Measurements from ENCODE around the gene TTF2.
A peak's percentile ranks its signal among the peaks of the same experiment; 100 is the strongest.

The TTF2 gene

GRCh38 chr1:117046781-117047180 is 13.3 kb upstream of the TTF2 start:
- no peak for DNase-seq

DNA sequence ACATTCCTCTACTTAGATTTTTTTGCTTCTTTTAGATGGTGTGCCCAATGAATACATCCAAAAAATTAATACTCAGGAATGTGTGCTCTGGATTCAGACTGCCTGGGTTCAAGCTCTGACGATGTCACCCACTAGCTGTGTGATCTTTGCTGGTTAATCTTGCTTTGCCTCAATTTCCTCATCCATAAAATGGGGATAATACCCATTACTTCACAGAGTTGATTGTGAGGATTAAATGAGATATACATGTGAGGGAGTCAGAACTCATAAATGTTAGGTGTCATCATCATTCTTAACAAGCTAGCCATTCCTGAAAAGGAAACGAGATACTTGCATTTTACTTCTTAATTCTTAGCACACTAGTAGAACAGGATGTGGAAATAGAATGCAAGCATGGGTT is 12.9 kb upstream of the TTF2 start:
- no peak for DNase-seq

DNA sequence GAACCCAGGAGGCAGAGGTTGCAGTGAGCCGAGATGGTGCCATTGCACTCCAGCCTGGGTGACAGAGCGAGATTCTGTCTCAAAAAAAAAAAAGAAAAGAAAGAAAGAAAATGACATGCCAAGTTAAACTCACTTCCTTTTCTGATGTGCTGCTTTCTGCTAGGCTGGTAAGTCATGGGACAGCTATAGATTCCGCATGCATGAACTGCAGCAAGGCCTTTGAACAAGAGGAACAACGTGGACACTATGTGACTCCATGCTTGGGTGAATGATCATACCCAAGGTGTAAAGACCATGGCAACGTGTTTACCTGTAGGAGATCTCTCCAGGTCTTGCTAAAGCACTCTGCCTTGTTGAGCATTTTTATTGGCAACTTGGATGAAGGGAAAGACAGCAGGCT is 10.3 kb upstream of the TTF2 start:
- no peak for DNase-seq

- DNase-seq: no peak
Observed at GRCh38 chr1:117051224-117052064, 8.7 kb upstream of the TTF2 start.

- DNase-seq: no peak
Observed at GRCh38 chr1:117054068-117054467, 6.1 kb upstream of the TTF2 start.

DNA sequence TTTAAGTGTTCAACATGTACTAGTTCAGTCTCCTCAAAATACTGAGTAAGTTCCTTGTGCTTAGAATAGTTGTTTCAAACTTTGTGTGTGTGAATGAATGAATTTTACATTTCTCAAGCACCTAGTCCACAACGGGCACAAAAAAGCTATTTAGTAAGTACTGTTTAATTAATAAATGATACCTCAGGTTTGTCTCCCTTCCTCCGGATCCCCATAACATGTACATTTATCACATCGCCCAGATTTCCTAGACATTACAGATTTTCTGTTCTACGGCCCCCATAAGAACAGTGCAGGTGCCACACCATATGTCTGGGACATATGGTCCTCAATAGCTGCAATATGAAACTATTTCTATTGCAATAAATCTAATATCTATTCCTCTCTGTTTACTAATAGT is 1.3 kb upstream of the TTF2 start:
- no peak for DNase-seq

GRCh38 chr1:117059334-117059677 is 820 bp upstream of the TTF2 start:
- no peak for DNase-seq

GRCh38 chr1:117060441-117061317 is 553 bp downstream of the TTF2 start:
- DNase-seq: peak; percentile 17

DNA sequence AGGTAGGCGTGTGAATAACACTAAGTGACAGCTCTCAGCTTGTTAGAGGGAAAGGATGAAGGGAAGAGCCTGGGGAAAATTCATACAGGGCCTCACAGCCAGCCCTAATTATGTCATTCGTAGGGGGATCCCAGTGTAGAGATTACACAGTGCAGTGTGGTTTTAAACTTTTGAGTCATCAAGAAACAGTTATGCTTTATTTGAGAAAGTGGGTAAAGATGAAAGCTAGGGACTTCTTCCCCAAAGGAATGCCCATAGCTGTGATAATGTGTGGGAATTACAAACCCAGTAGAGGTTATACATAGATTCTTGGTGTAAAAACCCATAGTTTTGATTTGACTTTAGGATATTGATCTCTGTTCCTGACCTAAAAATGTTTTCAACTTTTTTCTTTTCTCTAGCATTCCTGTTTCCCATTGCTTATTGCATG is 1.9 kb downstream of the TTF2 start:
- peak; percentile 63 for DNase-seq

DNA sequence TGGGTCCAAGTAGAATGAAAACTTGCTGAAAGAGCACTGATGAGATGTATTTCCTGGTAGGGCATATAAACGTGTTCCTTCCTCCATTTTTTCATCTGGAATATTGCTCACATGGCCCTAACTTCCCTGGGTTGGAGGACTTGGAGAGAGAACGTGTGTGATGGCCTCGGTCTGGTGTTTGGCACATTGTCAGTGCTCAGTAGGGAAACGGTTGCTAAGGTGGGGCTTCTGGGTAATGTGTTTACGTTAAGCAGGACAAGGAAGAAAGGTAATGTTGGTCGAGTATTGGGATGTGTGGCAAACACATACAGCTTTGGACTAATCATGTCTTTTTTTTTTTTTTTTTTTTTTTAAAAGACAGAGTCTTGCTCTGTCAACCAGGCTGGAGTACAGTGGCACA is 6.2 kb downstream of the TTF2 start:
- no peak for DNase-seq

DNA sequence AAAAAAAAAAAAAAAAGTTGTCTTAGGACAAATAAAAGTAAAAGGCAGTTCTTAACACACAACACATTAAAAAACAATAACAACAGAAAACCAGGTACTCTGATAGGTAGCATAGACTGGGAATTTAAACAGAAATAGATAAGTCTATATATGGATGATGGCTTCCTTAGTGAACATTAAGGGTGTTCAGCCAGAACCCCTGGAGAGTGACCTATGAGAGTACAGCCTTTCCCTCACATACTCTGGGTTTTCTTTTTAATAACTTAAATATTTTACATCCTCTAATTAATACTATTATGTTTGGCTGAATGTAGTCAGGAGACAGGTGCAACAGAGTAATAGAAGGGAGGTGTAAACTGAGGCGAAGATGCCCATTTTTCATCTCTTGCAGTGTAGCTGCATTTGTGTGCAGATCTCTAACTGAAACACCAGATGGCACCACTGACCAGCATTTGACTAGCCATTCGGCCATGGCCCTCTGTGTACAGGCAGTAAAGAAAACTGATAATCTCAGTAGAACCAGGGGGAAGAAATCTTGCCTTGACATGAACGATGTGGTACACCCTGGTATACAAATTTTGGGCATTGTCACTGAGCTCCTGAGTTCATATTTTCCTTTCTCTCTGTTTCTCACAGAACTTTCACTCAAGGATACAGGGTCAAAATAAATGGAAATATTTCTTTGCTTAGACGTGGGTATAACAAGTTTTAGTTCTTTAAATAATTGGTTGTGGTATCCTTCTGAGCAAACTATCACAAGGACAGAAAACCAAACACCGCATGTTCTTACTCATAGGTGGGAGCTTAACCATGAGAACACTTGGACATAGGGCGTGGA is 7.6 kb downstream of the TTF2 start:
- DNase-seq: peak; percentile 60

DNA sequence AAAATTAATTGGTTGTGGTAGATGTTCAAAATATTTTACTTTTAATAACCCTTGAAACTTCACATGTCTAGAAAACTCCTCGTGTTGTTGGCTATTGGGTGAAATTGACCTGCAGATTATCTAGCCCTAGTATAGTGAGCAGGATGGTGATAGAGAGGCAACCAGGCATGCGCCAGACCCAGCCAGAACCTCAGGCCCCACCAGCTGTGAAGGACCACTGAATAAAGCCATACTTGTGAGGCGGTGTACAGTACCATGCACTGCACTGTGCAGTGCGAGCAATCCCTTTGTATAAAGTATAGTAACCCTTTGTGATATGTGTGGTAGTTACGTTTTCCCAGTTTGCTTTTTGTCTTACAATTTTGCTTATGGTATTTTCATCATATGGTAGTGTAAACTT is 8.5 kb downstream of the TTF2 start:
- no peak for DNase-seq

DNA sequence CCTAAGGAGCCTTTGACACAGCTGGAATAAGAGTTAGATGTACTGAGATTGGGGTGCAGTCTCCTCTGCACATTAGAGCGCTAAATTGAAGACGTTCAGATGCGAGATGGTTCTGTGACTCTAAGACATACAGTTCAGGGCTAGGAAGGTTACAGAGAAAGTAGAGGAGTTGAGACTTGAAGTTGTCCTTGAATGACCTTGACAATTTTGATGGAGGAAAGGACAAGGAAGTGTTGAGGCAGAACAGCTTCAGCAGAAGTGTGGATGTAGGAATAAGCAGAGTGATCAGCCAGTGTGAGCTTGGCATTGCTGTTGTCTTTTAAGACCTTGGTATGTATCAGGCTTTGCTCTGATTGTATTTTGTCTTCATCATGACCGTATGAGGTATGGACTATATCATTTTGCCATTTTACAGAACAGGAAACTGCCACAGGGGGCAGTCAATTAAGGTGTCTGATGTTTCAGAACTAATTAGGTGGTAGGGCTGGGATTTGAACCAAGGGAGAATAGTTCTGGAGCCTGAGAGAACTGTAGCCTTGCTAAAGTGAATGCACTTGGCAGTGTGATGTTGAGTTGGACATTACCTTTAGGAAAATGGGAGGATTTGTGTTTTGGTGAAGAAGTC is 9.2 kb downstream of the TTF2 start:
- DNase-seq: no peak

DNA sequence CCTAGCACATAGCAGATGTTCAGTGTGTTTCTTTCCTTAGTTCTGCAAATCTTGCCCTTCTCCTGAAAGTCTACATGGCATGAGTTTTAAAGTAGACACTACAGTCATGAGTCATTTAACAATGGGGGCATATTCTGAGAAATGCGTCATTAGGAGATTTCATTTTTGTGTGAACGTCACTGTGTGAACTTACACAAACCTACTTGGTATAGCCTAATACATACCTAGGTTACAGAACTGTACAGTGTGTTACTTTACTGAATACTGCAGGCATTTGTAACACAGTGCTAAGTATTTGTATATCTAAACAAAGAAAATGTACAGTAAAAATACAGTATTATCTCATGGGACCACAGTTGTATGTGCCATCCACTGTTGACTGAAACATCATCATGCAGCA is 10.0 kb downstream of the TTF2 start:
- peak; percentile 68 for DNase-seq

DNA sequence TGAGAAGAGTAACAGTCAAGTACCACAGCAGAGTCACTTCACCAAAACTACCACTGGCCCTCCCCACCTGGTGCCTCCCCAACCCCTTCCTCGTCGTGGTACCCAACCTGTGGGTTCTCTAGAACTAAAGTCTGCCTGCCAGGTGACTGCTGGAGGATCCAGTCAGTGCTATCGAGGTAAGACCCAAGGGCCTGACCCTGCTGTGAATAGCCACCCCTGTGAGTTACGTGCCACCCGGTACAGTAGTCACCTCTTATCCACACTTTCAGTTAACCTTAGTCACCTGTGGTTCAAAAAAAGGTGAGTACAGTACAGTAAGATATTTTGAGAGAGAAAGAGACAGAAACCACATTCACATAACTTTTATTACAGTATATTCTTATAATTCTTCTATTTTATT is 16.5 kb downstream of the TTF2 start:
- DNase-seq: no peak

GRCh38 chr1:117077267-117077666 is 17.1 kb downstream of the TTF2 start:
- peak; percentile 85 for DNase-seq

DNA sequence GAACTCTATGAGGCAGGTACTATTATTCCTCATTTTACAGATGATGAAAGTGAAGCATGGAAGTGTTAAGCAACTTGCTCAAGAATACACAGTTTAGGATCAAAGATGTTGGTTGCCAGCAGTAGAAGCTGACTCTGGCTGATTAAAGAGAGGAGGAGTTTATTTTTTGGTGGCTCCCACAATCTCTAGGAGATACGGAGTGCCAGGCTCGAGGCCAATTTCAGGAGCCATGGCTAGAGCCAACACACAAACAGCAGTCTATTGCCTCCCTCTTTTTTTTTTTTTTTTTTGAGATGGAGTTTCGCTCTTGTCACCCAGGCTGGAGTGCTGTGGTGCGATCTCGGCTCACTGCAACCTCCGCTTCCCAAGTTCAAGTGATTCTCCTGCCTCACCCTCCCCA is 19.6 kb downstream of the TTF2 start:
- no peak for DNase-seq

- no peak for DNase-seq
Observed at GRCh38 chr1:117084231-117084630, 24.1 kb downstream of the TTF2 start.

DNA sequence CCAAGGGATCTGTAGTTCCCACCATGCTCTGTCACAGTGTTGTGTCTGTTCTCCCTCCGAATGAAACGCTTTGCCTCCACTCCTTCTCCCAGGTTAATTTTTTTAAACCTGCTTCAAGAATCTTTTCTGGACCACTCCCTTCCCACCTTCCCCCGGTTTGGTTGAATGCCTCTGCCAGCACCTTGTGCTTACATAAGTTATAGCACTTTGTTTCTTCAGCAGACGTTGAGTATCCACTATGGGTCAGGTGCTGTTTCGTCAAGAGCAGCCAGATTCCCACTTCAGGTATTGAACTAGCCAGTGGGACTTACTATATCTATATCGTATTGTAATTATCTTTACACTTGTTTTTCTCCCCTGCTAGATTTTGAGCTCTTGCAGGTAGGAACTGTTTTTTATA is 27.6 kb downstream of the TTF2 start:
- DNase-seq: no peak

DNA sequence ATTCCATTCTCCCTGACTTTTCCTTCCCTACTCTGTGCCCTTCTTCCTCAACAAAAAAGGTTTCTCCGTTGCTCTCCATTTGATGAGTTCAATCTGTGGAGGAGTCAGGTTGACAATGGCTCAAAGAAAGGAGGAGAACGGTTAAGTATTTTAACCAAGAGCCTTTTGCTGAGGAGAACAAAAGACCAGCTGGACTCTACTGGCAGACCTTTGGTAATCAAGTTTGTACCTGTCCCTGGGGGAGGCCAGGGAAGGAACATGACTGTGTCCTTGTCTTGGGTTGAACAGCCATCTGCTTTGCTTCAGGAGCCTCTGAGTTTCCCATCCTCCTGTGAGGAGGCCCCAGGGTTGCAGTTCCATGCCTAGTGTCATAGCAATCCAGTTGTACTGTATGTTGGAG is 29.9 kb downstream of the TTF2 start:
- no peak for DNase-seq

GRCh38 chr1:117092594-117092993 is 32.5 kb downstream of the TTF2 start:
- DNase-seq: no peak

- DNase-seq: peak; percentile 97
Observed at GRCh38 chr1:117093091-117093534, 33.0 kb downstream of the TTF2 start.
